Endothelial cell of umbilical vein (primary cell): ENCODE measurements around the gene SLC26A4. TPM values are rescaled to one million over a fixed set of nuclear protein-coding genes. Genes with fewer than 3 reads are reported as not detected.
A peak's percentile ranks its signal among the peaks of the same experiment; 100 is the strongest.

Source experiments
- BruUV-seq: library from RNA; stranded (reverse); fragments of 400-500 nt; replicated peaks from 2 replicates; lab custom pipeline; 2021; lab: Mats Ljungman, UMichigan
- CTCF ChIA-PET: fragments of 300-600, 350-600 bp; sonication (Branson Sonifier 250); formaldehyde crosslinking; loops from one replicate; lab custom pipeline; 2021; ENCODE audit warnings: antibody characterized with exemption, inconsistent platforms; lab: Charles Lee
- POLR2A ChIA-PET: fragments of 300-600, 350-600 bp; sonication (Branson Sonifier 250); formaldehyde crosslinking; loops from one replicate; lab custom pipeline; 2021; ENCODE audit warnings: antibody characterized with exemption, inconsistent platforms; lab: Charles Lee
- DNase-seq: peaks from one replicate; pipeline ENCODE4 v3.0.0-alpha.2; 2011; ENCODE audit warnings: low read depth, low spot score
- FAIRE-seq: peaks from 2 replicates; lab custom pipeline; 2011; peaks lifted over from hg19 to GRCh38; lab: Jason Lieb, UNC
- H2AFZ ChIP-seq: 2 replicates; pipeline ENCODE4 v1.6.0; 2012; ENCODE audit warnings: low read depth, low read length, control low read depth, inconsistent platforms
- H3K27ac ChIP-seq: 2 replicates; pipeline ENCODE4 v1.5.1; 2011; ENCODE audit warnings: low read depth, mild to moderate bottlenecking, control low read depth, low read length, moderate library complexity; ENCODE audit not compliant: insufficient read depth
- H3K27me3 ChIP-seq, 2 experiments: 2 replicates each; pipeline versions ENCODE4 v1.6.0 to v1.6.1; 2011; ENCODE audit warnings: low read length in 2 of 2, mixed read lengths in 1 of 2; ENCODE audit not compliant: control insufficient read depth in 2 of 2, insufficient read depth in 2 of 2
- H3K36me3 ChIP-seq, 2 experiments: 2 replicates in 1 of 2; 3 replicates in 1 of 2; pipeline ENCODE4 v1.5.1; 2011; ENCODE audit warnings: low read length in 2 of 2, mild to moderate bottlenecking in 1 of 2, moderate library complexity in 1 of 2; ENCODE audit not compliant: control insufficient read depth in 2 of 2, insufficient read depth in 2 of 2; ENCODE audit errors: extremely low read depth in 1 of 2
- H3K4me1 ChIP-seq: 3 replicates; pipeline ENCODE4 v1.5.1; 2011; ENCODE audit warnings: mild to moderate bottlenecking, low read length; ENCODE audit not compliant: control insufficient read depth, insufficient read depth; ENCODE audit errors: extremely low read depth
- H3K4me2 ChIP-seq: 2 replicates; pipeline ENCODE4 v1.6.1; 2011; ENCODE audit warnings: low read length, control low read depth, mixed read lengths; ENCODE audit not compliant: insufficient read depth
- H3K4me3 ChIP-seq, 3 experiments: fragments of 200-600 bp in 1 of 3; sonication (generic), shearing (Covaris generic) in 1 of 3; replicated peaks in 1 of 3; 2 replicates each; pipeline ENCODE4 v1.5.1; 2011 to 2016; ENCODE audit warnings: control low read depth in 3 of 3, low read length in 3 of 3, mild to moderate bottlenecking in 2 of 3, inconsistent platforms in 1 of 3, low read depth in 1 of 3, moderate library complexity in 1 of 3; ENCODE audit not compliant: insufficient read depth in 1 of 3
- H3K79me2 ChIP-seq: 2 replicates; pipeline ENCODE4 v1.6.0; 2012; ENCODE audit warnings: low read length, inconsistent platforms; ENCODE audit not compliant: control insufficient read depth, insufficient read depth
- H3K9ac ChIP-seq: replicated peaks from 2 replicates; pipeline ENCODE3; 2011; ENCODE audit warnings: low read length, control low read depth; ENCODE audit not compliant: insufficient read depth; ENCODE audit errors: extremely low read depth
- H3K9me1 ChIP-seq: replicated peaks from 3 replicates; pipeline ENCODE4 v1.6.0; 2011; ENCODE audit warnings: mild to moderate bottlenecking, low read length; ENCODE audit not compliant: control insufficient read depth, insufficient read depth; ENCODE audit errors: extremely low read depth
- H3K9me3 ChIP-seq: replicated peaks from 2 replicates; pipeline ENCODE4 v1.5.1; 2012; ENCODE audit warnings: low read length, inconsistent platforms; ENCODE audit not compliant: control insufficient read depth, insufficient read depth
- H4K20me1 ChIP-seq: replicated peaks from 2 replicates; pipeline ENCODE3; 2011; ENCODE audit warnings: mild to moderate bottlenecking, low read length; ENCODE audit not compliant: control insufficient read depth, insufficient read depth; ENCODE audit errors: extremely low read depth
- CTCF ChIP-seq, 2 donors: IDR thresholded peaks; 1 replicate in 1 of 2; 2 replicates in 1 of 2; pipeline ENCODE4 v1.5.1; 2011; ENCODE audit warnings: low read length in 2 of 2, mild to moderate bottlenecking in 2 of 2, moderate library complexity in 2 of 2, control low read depth in 1 of 2, inconsistent platforms in 1 of 2, low read depth in 1 of 2; ENCODE audit not compliant: insufficient read depth in 1 of 2; ENCODE audit errors: extremely low read depth in 1 of 2
- EZH2 ChIP-seq: IDR thresholded peaks from 2 replicates; pipeline ENCODE4 v1.6.1; 2012; ENCODE audit warnings: borderline replicate concordance, low read depth, mild to moderate bottlenecking, moderate library complexity, low read length, inconsistent platforms; ENCODE audit not compliant: severe bottlenecking
- FOS ChIP-seq: IDR thresholded peaks from 2 replicates; pipeline ENCODE4 v1.6.1; 2011; ENCODE audit warnings: mild to moderate bottlenecking, low read length, moderate library complexity, borderline replicate concordance; ENCODE audit not compliant: insufficient read depth
- GATA2 ChIP-seq: IDR thresholded peaks from 2 replicates; pipeline ENCODE4 v1.7.0; 2011; ENCODE audit warnings: low read depth, mild to moderate bottlenecking, moderate library complexity, mixed read lengths, low read length; ENCODE audit not compliant: insufficient read length, insufficient read depth
- JUN ChIP-seq: IDR thresholded peaks from 2 replicates; pipeline ENCODE4 v1.6.1; 2011; ENCODE audit warnings: borderline replicate concordance, low read depth; ENCODE audit not compliant: insufficient read length, insufficient read depth
- MAX ChIP-seq: IDR thresholded peaks from 2 replicates; pipeline ENCODE4 v1.6.1; 2011; ENCODE audit not compliant: insufficient read depth, insufficient read length
- MYC ChIP-seq: IDR thresholded peaks from one replicate; pipeline ENCODE4 v1.6.1; 2011; ENCODE audit warnings: mild to moderate bottlenecking, low read depth, low read length
- POLR2A ChIP-seq: IDR thresholded peaks from 2 replicates; pipeline ENCODE4 v1.6.1; 2012; ENCODE audit warnings: low read depth, mild to moderate bottlenecking, control low read depth, low read length
- POLR2AphosphoS5 ChIP-seq: IDR thresholded peaks from 2 replicates; pipeline ENCODE4 v1.6.1; 2012; ENCODE audit warnings: low read depth, mild to moderate bottlenecking, control low read depth, low read length, moderate library complexity; ENCODE audit not compliant: insufficient read depth
- dilution Hi-C: fragments of 300-500 bp; cut with MboI; formaldehyde crosslinking; loops from one replicate; pipeline ENCODE4 v1.15.0; 2019; ENCODE audit warnings: low sequenced_read_pairs; ENCODE audit not compliant: extremely low pct_ligation_motif_present
- intact Hi-C: fragments of 100-400 bp; cut with micrococcal nuclease; formaldehyde crosslinking; loops from one replicate; pipeline ENCODE4 v1.10.0; 2022
- polyA plus RNA-seq, 4 experiments: library from polyadenylated mRNA; depleted of rRNA in 3 of 4; stranded (reverse) in 3 of 4; unstranded in 1 of 4; fragments of >200 nt; gene quantifications; 2 replicates each; pipeline versions ENCODE4 v1.2.1 to v1.2.3, GENCODE V29; 2011 to 2012; ENCODE audit warnings: missing spikeins in 1 of 4
- total RNA-seq: library from RNA; stranded (reverse); gene quantifications from 2 replicates; pipeline ENCODE4 v1.2.3, GENCODE V29; 2021

SLC26A4 gene
- total and polyA plus RNA-seq, 2 donors (not counting 3 experiments of a cell fraction or from before 2014, with no cell fraction given): 0.77 to 0.79 TPM

- ChIA-PET CTCF (interaction anchor here (0.7 to 2.1 kb wide), 14 partner anchors 19 to 218 kb away, joined by 3 to 12 read pairs (median 4); partner anchors contain the start of genes BCAP29 and CBLL1), POLR2A (no interaction called here)
- peak overlapping the region; percentile 91 for H2AFZ ChIP-seq
- peaks cover 18% of the 10 kb centered on the region for H3K4me1 ChIP-seq
- no peaks in the 10 kb centered on the region for H3K79me2 ChIP-seq
- BruUV-seq: no TSS peak
- no peaks in the 10 kb centered on the region for H4K20me1 ChIP-seq
- peaks cover 6 to 29% of the 10 kb centered on the region in 2 experiments for H3K27me3 ChIP-seq
- H3K9ac ChIP-seq: no peak overlapping the region
- DNase-seq (no peak), FAIRE-seq (peak; percentile 21)
- no peaks in the 10 kb centered on the region for H3K9me1 ChIP-seq
- peak overlapping the region; percentile 92 for H3K4me2 ChIP-seq
- TF ChIP-seq POLR2AphosphoS5: no peak
- TF ChIP-seq MYC: no peak
- TF ChIP-seq JUN: no peak
- no peak for TF ChIP-seq EZH2
- TF ChIP-seq MAX: no peak
- TF ChIP-seq FOS: no peak
- TF ChIP-seq GATA2: no peak
- no peak for TF ChIP-seq POLR2A
- no peak for TF ChIP-seq CTCF (IDR thresholded peaks at IDR 0.05; ENCODE audit: extremely low read depth in 1 of 2, insufficient read depth in 1 of 2, low read depth in 1 of 2, low read length in 2 of 2)
- H3K36me3 ChIP-seq: no peaks in the 10 kb centered on the region
- H3K9me3 ChIP-seq: no peaks in the 10 kb centered on the region
- dilution Hi-C loops: no loop called here
- intact Hi-C loops: no loop called here
- peak overlapping the region; percentile 44 to 56 (median 50) for H3K4me3 ChIP-seq
- H3K27ac ChIP-seq: no peak overlapping the region
Observed at GRCh38 chr7:107661865-107662379, 1.3 kb downstream of the SLC26A4 start.
